Activated T-cell treated with anti-CD3 and anti-CD28 coated beads, Interleukin-2, amount 50 U/mL, for 48 hours (primary cell): ENCODE measurements around the gene MOB1B.
"Not testable (repeated sequence)": the region's sequence is repeated elsewhere in the genome, so short reads cannot be mapped to it uniquely, and the experiment has no call there.

Source experiments
- DNase-seq, 2 experiments: peaks; one replicate each; pipeline ENCODE4 v3.0.0-alpha.2; 2020

Gene MOB1B

GRCh38 chr4:71009890-71010588 is 107.9 kb downstream of the MOB1B start:
- no peak for DNase-seq

GRCh38 chr4:71011451-71011850 is 109.3 kb downstream of the MOB1B start:
- DNase-seq: no peak

- not testable (repeated sequence) for DNase-seq
Observed at GRCh38 chr4:71017391-71017790, 115.2 kb downstream of the MOB1B start.

- DNase-seq: no peak
Observed at GRCh38 chr4:71020611-71021010, 118.4 kb downstream of the MOB1B start.

GRCh38 chr4:71025654-71026053 is 123.5 kb downstream of the MOB1B start:
- DNase-seq: no peak

GRCh38 chr4:71026086-71026485 is 123.9 kb downstream of the MOB1B start:
- no peak for DNase-seq

- DNase-seq: no peak
Observed at GRCh38 chr4:71027611-71028010, 125.4 kb downstream of the MOB1B start.

GRCh38 chr4:71029504-71029903 is 127.3 kb downstream of the MOB1B start:
- no peak for DNase-seq

- DNase-seq: not testable (repeated sequence)
Observed at GRCh38 chr4:71032106-71032505, 129.9 kb downstream of the MOB1B start.
